Ecto neural progenitor cell (in vitro differentiated cells): Measurements from ENCODE around the gene ARHGAP40.
"Not testable (repeated sequence)": the region's sequence is repeated elsewhere in the genome, so short reads cannot be mapped to it uniquely, and the experiment has no call there.

ENCODE experiments used
- DNase-seq: peaks from one replicate; pipeline ENCODE4 v3.0.0-alpha.2; 2018; ENCODE audit warnings: low spot score

ARHGAP40 gene

GRCh38 chr20:38588303-38588702 is 13.3 kb upstream of the ARHGAP40 start:
- DNase-seq: no peak

- DNase-seq: no peak
These were observed 12.3 kb upstream of the ARHGAP40 start for GRCh38 chr20:38589351-38589750.

GRCh38 chr20:38589967-38590675 is 11.5 kb upstream of the ARHGAP40 start:
- DNase-seq: no peak

GRCh38 chr20:38590676-38591473 is 10.7 kb upstream of the ARHGAP40 start:
- DNase-seq: no peak

GRCh38 chr20:38591474-38592410 is 9.9 kb upstream of the ARHGAP40 start:
- no peak for DNase-seq

GRCh38 chr20:38592411-38592790 is 9.2 kb upstream of the ARHGAP40 start:
- not testable (repeated sequence) for DNase-seq

GRCh38 chr20:38594281-38594680 is 7.3 kb upstream of the ARHGAP40 start:
- not testable (repeated sequence) for DNase-seq

GRCh38 chr20:38595886-38596285 is 5.7 kb upstream of the ARHGAP40 start:
- DNase-seq: not testable (repeated sequence)

GRCh38 chr20:38599410-38599882 is 2.2 kb upstream of the ARHGAP40 start:
- no peak for DNase-seq

- no peak for DNase-seq
These were observed 1.6 kb upstream of the ARHGAP40 start for GRCh38 chr20:38600057-38600456.

- DNase-seq: no peak
These were observed 574 bp downstream of the ARHGAP40 start for GRCh38 chr20:38602185-38602581.

GRCh38 chr20:38603286-38603685 is 1.7 kb downstream of the ARHGAP40 start:
- DNase-seq: no peak

- no peak for DNase-seq
These were observed 3.3 kb downstream of the ARHGAP40 start for GRCh38 chr20:38604873-38605303.

- no peak for DNase-seq
These were observed 5.7 kb downstream of the ARHGAP40 start for GRCh38 chr20:38607351-38607750.

GRCh38 chr20:38608188-38608587 is 6.6 kb downstream of the ARHGAP40 start:
- DNase-seq: no peak

- no peak for DNase-seq
These were observed 8.2 kb downstream of the ARHGAP40 start for GRCh38 chr20:38609815-38610214.

GRCh38 chr20:38610521-38610920 is 8.9 kb downstream of the ARHGAP40 start:
- DNase-seq: no peak

GRCh38 chr20:38612751-38613515 is 11.3 kb downstream of the ARHGAP40 start:
- DNase-seq: no peak

GRCh38 chr20:38615283-38615682 is 13.7 kb downstream of the ARHGAP40 start:
- DNase-seq: no peak

- DNase-seq: no peak
These were observed 14.8 kb downstream of the ARHGAP40 start for GRCh38 chr20:38616457-38616856.
